Lower leg skin (tissue), 4 donors: ENCODE results near the gene ABLIM1. TPM values are rescaled to one million over a fixed set of nuclear protein-coding genes. Genes with fewer than 3 reads are reported as not detected.
A peak's percentile ranks its signal among the peaks of the same experiment; 100 is the strongest.

Experiments
- DNase-seq, 2 donors: peaks; one replicate each; pipeline ENCODE4 v3.0.0-alpha.2; 2019; ENCODE audit warnings: low spot score in 2 of 2
- H3K4me3 ChIP-seq: fragments of 200-600 bp; sonication (generic); 2 replicates; pipeline ENCODE4 v1.5.1; 2017; ENCODE audit warnings: mild to moderate bottlenecking, low read depth; ENCODE audit not compliant: poor library complexity, severe bottlenecking
- POLR2A ChIP-seq, 2 donors: fragments of 450-650 bp; IDR thresholded peaks; one replicate each; pipeline ENCODE4 v1.6.1; 2016 to 2017; ENCODE audit warnings: antibody characterized with exemption in 2 of 2, mild to moderate bottlenecking in 1 of 2, moderate library complexity in 1 of 2
- WGBS, 2 donors: methylation state at CpG; one replicate each; pipeline ENCODE4 v1.1.5; 2018; 5-methylcytosine and 5-hydroxymethylcytosine counted together
- intact Hi-C: fragments of 100-400 bp; cut with DNase I; formaldehyde crosslinking; loops from one replicate; pipeline ENCODE4 v1.15.0; 2023; ENCODE audit warnings: low total_unique reads
- total RNA-seq, 4 donors: library from RNA; depleted of rRNA; stranded (reverse); fragments of >200 nt; gene quantifications; one replicate each; pipeline ENCODE4 v1.1.0, GENCODE V29; 2016
- TF ChIP-seq, protein P1 (sequence below), 3 donors: fragments of 450-650 bp; IDR thresholded peaks; one replicate each; pipeline ENCODE4 v1.5.1; 2016; ENCODE audit warnings: antibody characterized with exemption in 3 of 3, mild to moderate bottlenecking in 3 of 3, moderate library complexity in 2 of 3

The ABLIM1 gene
- total RNA-seq, 4 donors from 2014 or later: 171 to 258 (median 209) TPM

DNA sequence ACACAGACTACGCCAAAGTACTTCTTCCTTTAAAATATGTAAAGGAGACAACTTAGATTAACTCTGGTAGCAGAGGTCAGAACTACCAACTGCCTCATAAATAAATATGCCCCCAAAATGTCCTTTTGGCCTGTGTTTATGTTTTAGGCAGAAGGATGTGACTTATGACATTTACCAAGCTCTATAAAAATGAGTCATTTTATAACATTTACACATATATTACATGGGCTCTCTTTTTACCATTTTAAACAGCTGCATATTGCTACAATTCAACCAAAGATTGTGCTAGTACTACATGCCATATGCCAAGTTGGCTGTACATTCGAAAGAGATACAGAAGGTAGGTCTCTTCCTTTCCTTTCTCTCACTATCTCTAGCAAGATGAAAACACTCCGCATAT is 12.4 kb downstream of the ABLIM1 start:
- TF ChIP-seq POLR2A (IDR thresholded peaks at IDR 0.05): no peak
- TF ChIP-seq, protein P1, sequence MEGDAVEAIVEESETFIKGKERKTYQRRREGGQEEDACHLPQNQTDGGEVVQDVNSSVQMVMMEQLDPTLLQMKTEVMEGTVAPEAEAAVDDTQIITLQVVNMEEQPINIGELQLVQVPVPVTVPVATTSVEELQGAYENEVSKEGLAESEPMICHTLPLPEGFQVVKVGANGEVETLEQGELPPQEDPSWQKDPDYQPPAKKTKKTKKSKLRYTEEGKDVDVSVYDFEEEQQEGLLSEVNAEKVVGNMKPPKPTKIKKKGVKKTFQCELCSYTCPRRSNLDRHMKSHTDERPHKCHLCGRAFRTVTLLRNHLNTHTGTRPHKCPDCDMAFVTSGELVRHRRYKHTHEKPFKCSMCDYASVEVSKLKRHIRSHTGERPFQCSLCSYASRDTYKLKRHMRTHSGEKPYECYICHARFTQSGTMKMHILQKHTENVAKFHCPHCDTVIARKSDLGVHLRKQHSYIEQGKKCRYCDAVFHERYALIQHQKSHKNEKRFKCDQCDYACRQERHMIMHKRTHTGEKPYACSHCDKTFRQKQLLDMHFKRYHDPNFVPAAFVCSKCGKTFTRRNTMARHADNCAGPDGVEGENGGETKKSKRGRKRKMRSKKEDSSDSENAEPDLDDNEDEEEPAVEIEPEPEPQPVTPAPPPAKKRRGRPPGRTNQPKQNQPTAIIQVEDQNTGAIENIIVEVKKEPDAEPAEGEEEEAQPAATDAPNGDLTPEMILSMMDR (IDR thresholded peaks at IDR 0.05): no peak
- DNase-seq: no peak
- intact Hi-C loops: no loop called here
- H3K4me3 ChIP-seq: no peak overlapping the region
- WGBS, 2 donors: 87 to 90% methylated on average over 3 of the region's 3 CpGs

DNA sequence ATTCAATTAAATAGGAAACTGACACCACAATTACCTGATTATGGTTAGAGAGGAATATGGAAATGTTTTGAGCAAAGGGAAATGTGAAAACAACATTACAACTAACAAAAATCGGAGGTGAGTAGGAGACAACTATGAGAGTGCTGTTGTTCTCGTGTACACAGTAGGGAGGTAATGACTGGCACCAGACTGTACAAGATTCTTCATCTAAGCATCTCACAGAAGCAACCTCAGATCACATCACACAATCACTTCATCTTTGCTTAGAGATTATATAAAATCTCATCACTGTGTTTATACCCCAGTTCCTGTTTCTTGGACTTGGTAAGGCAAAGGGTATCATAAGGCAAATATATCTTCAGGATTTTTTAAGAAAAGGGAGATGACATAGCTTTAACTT is 14.9 kb downstream of the ABLIM1 start:
- H3K4me3 ChIP-seq: no peak overlapping the region
- DNase-seq: no peak
- 49 to 63% methylated on average over 2 of the region's 2 CpGs for WGBS, 2 donors
- TF ChIP-seq, protein P1 (IDR thresholded peaks at IDR 0.05): no peak
- TF ChIP-seq POLR2A (IDR thresholded peaks at IDR 0.05): no peak
- intact Hi-C loops: no loop called here

DNA sequence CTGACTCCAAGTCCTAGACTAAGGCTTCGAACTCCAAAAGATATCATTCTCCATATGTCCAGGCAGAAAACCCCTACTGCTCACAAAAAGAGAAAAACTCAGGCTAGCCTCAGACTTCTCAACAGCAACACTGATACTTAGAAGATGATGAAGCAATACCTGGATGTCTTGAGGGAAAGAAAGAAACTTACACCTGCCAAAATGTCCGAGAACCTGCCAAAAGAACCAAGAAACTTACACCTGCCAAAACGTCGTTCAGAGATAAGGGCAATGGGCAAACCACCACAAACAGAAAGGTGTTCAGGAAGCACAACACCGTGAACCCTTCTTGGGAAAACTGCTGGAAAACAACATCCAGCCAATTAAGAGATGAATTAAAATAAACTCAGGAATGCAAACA is 15.3 kb downstream of the ABLIM1 start:
- no peak for DNase-seq
- no peak overlapping the region for H3K4me3 ChIP-seq
- intact Hi-C loops: no loop called here
- 43 to 52% methylated on average over 5 of the region's 5 CpGs for WGBS, 2 donors
- TF ChIP-seq, protein P1 (IDR thresholded peaks at IDR 0.05): no peak
- TF ChIP-seq POLR2A (IDR thresholded peaks at IDR 0.05): no peak

DNA sequence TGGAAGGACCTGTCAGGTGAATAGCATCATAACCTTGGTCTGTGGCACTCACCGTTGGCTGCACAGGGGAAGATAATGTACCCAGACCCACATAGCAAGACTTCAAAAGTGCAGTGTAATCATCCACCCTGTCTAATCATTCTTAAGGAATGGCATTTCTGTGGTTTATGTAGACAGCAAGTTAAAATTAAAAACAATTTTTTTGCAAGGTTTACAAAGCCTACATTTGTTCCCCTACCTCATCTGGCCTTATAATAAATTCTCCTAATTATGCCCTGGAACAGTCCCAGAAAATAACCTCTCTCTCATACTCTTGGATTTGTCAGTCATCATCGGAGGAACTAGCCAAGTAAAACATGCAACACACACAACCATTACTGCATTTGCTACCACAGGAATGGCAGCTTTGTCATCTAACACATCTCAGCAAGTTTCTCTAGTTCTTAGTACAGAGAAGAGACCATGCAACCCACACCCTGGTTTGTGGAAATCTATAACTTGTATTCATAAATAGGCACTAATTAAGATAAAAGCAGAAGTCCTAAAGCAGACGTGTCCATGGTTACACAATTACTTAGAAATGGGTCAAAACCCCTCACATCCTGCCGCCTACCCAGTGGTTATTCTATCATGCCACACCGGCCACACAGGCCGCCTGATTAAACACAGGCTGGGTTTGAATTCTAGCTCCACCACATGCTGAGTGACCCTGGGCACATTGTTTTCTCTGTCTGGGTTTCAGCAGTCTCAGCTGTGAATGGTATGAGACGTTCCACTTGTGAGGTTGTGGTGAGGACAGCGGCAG is 19.1 kb downstream of the ABLIM1 start:
- H3K4me3 ChIP-seq: no peak overlapping the region
- 64 to 72% methylated on average over 8 of the region's 8 CpGs for WGBS, 2 donors
- TF ChIP-seq POLR2A (IDR thresholded peaks at IDR 0.05): no peak
- TF ChIP-seq, protein P1 (IDR thresholded peaks at IDR 0.05): no peak
- DNase-seq: peak in 1 of 2 donors; percentile 17
- intact Hi-C loops: no loop called here

DNA sequence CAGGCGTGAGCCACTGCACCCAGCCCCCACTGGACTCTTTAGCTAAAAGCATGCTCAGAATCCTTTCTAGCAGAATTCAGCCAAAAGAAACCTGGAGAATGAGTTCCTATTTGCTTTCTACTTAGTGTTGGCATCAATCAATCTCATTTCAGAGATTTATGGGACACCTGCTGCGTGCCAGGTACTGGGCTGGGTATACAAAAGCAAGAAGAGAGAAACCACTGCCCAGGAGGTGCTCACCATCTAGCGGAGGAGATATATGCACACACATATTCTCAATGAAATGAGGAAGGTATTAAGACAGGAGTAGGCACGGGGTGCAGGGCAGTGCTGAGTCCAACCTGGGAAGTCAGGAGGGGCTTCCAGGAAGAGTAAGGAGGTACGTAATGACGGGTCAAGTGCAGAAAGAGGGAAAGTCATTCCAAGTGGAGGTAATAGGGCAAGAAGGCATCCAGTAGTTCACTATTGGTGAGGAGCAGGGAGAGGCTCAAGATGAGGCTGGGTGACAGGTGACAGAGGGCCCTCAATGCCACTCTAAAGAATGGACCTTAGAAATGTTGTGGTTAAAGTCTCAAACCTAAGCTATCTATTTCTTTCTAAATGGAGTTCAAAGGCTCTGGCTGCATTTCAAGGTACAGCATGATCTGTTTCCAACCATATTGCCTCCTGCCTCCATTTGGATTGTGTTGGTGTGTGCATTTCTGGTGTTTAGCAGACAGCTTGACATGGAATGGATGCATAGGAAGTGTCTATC is 22.1 kb downstream of the ABLIM1 start:
- DNase-seq: no peak
- no peak overlapping the region for H3K4me3 ChIP-seq
- TF ChIP-seq, protein P1 (IDR thresholded peaks at IDR 0.05): no peak
- no peak for TF ChIP-seq POLR2A (IDR thresholded peaks at IDR 0.05)
- 77 to 88% methylated on average over 6 of the region's 6 CpGs for WGBS, 2 donors
- intact Hi-C loops: no loop called here
